ENCODE results near the gene CHRDL2.

The CHRDL2 gene

DNA sequence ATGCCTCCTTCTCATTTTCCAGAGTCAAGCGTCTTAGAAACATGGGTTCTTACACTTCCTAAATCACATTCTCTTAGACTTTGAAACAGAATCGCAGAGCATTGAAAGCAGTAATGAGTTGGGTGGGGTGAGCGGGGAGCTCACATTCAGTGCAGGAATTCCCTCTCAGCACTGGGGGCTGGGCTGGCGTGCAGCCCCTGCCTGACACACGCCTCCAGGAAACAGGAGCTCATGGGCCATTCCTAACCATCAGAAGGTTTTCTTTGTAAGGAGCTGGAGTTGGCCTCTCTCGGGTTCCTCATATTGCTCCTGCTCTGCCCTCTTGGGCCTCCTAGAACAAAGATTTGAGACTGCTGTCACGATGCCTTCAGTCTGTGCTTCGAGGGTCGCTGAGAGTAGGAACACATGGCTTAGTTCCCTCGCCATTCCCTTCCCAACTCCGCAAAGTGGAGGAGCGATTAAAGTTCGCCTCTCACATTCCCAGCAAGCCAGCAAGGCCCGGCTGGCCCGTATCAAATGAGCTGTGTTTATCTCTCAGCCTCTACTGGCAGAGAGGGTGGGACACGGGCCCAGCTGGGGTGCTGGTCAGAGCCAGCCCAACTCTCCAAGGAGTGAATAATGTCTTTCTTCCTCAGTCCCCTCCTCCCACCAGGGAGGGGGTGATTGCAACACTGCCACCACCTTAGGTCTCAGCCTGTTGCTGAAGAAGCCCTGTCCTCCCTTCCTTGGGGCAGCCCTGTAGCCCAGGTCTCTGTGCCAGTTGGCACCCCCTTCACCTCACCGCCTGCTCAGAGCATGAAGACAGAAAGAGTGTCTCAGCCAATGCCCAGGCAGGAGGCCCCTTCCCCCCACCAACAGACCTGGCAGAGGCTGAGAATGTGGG lies 10.4 kb downstream of the CHRDL2 start:
- H3K4me3 ChIP-seq (ENCODE audit: low read length), result no peak overlapping the region
- H3K27ac ChIP-seq (ENCODE audit: low read length), result no peak overlapping the region
- TF ChIP-seq, protein P1, sequence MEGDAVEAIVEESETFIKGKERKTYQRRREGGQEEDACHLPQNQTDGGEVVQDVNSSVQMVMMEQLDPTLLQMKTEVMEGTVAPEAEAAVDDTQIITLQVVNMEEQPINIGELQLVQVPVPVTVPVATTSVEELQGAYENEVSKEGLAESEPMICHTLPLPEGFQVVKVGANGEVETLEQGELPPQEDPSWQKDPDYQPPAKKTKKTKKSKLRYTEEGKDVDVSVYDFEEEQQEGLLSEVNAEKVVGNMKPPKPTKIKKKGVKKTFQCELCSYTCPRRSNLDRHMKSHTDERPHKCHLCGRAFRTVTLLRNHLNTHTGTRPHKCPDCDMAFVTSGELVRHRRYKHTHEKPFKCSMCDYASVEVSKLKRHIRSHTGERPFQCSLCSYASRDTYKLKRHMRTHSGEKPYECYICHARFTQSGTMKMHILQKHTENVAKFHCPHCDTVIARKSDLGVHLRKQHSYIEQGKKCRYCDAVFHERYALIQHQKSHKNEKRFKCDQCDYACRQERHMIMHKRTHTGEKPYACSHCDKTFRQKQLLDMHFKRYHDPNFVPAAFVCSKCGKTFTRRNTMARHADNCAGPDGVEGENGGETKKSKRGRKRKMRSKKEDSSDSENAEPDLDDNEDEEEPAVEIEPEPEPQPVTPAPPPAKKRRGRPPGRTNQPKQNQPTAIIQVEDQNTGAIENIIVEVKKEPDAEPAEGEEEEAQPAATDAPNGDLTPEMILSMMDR (IDR thresholded peaks at IDR 0.05; ENCODE audit: low read length), result no peak
- no peaks in the 10 kb centered on the region for H3K27me3 ChIP-seq (replicated peaks; ENCODE audit: insufficient read depth, low read length)
- H3K4me2 ChIP-seq (ENCODE audit: low read depth, low read length), result no peak overlapping the region
- no peak overlapping the region for H2AFZ ChIP-seq (ENCODE audit: low read length)
- H4K20me1 ChIP-seq (ENCODE audit: insufficient read depth, low read length), result no peaks in the 10 kb centered on the region
- no peak overlapping the region for H3K9ac ChIP-seq (ENCODE audit: low read length)
- H3K9me2 ChIP-seq (replicated peaks; ENCODE audit: insufficient read depth, low read length), result no peaks in the 10 kb centered on the region
- no peaks in the 10 kb centered on the region for H3K79me2 ChIP-seq (ENCODE audit: low read length)
- H3K9me3 ChIP-seq (replicated peaks; ENCODE audit: insufficient read depth, low read length), result no peaks in the 10 kb centered on the region
- no peaks in the 10 kb centered on the region for H3K36me3 ChIP-seq (replicated peaks; ENCODE audit: insufficient read depth, low read length)
- H3F3A ChIP-seq (ENCODE audit: insufficient read depth, low read length), result no peaks in the 10 kb centered on the region
- no peaks in the 10 kb centered on the region for H3K4me1 ChIP-seq (ENCODE audit: low read length)
- no peak for DNase-seq

DNA sequence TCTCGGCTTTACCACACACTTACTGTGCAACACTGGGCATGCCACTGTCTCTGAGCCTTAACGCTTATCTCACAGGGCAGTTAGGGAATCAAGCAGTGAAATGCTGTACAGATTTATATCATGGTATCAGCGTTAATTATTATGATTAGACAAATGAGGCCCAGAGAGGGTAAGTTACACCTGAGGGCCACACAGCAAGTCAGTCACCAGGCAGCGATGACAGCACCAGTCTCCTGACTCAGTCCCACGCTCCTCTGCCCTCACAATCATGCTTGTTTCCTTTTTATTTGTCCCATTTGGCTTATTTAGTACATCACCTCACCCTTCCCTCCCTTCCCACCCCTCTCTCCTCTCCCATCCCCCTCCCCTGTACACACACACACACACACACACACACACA lies 12.2 kb downstream of the CHRDL2 start:
- no peak overlapping the region for H3K4me2 ChIP-seq (ENCODE audit: low read depth, low read length)
- no peak for DNase-seq
- H3K27ac ChIP-seq (ENCODE audit: low read length), result no peak overlapping the region
- no peaks in the 10 kb centered on the region for H3K79me2 ChIP-seq (ENCODE audit: low read length)
- H3K27me3 ChIP-seq (replicated peaks; ENCODE audit: insufficient read depth, low read length), result no peaks in the 10 kb centered on the region
- no peak overlapping the region for H3K4me3 ChIP-seq (ENCODE audit: low read length)
- no peaks in the 10 kb centered on the region for H3F3A ChIP-seq (ENCODE audit: insufficient read depth, low read length)
- H2AFZ ChIP-seq (ENCODE audit: low read length), result no peak overlapping the region
- no peaks in the 10 kb centered on the region for H3K4me1 ChIP-seq (ENCODE audit: low read length)
- H3K9me3 ChIP-seq (replicated peaks; ENCODE audit: insufficient read depth, low read length), result no peaks in the 10 kb centered on the region
- TF ChIP-seq EZH2 (optimal IDR thresholded peaks at IDR 0.05; ENCODE audit: low read depth, low read length) (no peak), EZH2phosphoT487 (IDR thresholded peaks at IDR 0.05; ENCODE audit: low read length) (no peak)
- TF ChIP-seq, protein P1 (IDR thresholded peaks at IDR 0.05; ENCODE audit: low read length), result no peak
- H4K20me1 ChIP-seq (ENCODE audit: insufficient read depth, low read length), result no peaks in the 10 kb centered on the region
- H3K36me3 ChIP-seq (replicated peaks; ENCODE audit: insufficient read depth, low read length), result no peaks in the 10 kb centered on the region
- no peak overlapping the region for H3K9ac ChIP-seq (ENCODE audit: low read length)
- no peaks in the 10 kb centered on the region for H3K9me2 ChIP-seq (replicated peaks; ENCODE audit: insufficient read depth, low read length)

DNA sequence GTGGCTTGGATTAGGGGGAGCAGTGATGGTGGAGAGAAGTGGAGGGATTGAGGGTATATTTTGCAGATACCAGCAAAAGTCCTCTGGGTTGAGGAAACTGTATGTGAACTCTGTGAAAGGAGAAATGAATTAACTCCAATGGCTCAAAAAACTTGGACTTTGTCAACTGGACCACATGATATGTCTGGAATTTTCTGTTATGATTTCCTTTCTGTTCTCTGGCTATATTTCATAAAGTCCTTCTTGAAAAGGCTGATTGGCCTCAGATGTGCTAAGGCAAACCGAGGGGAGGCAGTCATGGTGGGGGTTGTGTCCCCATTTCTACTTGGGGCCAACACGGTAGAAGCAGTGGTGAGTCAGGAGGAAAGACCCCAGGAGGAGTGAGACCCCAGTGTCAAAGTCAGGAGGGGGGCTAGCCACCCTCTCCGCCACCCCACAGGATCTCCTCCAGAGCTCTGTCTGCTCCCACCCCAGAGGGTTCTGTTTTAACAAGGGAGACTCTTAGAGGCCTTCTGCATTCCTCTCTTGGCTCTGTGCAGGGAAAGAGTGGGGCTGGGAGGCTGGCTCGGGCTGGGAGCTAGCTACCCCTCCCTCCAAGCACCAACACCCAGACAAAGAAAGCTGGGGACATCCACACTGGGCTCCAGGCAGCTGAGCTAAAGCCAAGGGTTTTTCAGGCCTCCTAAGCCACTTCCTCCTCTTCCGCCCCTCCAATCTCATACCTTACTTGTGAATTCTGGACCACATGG lies 13.8 kb downstream of the CHRDL2 start:
- no peak overlapping the region for H3K4me2 ChIP-seq (ENCODE audit: low read depth, low read length)
- H3K9me2 ChIP-seq (replicated peaks; ENCODE audit: insufficient read depth, low read length), result no peaks in the 10 kb centered on the region
- H3K9ac ChIP-seq (ENCODE audit: low read length), result no peak overlapping the region
- H3K79me2 ChIP-seq (ENCODE audit: low read length), result no peaks in the 10 kb centered on the region
- H3K9me3 ChIP-seq (replicated peaks; ENCODE audit: insufficient read depth, low read length), result no peaks in the 10 kb centered on the region
- H3K27me3 ChIP-seq (replicated peaks; ENCODE audit: insufficient read depth, low read length), result no peaks in the 10 kb centered on the region
- no peaks in the 10 kb centered on the region for H3F3A ChIP-seq (ENCODE audit: insufficient read depth, low read length)
- H2AFZ ChIP-seq (ENCODE audit: low read length), result no peak overlapping the region
- H3K4me1 ChIP-seq (ENCODE audit: low read length), result no peaks in the 10 kb centered on the region
- no peak overlapping the region for H3K4me3 ChIP-seq (ENCODE audit: low read length)
- no peak overlapping the region for H3K27ac ChIP-seq (ENCODE audit: low read length)
- H3K36me3 ChIP-seq (replicated peaks; ENCODE audit: insufficient read depth, low read length), result no peaks in the 10 kb centered on the region
- no peak for DNase-seq
- H4K20me1 ChIP-seq (ENCODE audit: insufficient read depth, low read length), result no peaks in the 10 kb centered on the region
- TF ChIP-seq, protein P1 (IDR thresholded peaks at IDR 0.05; ENCODE audit: low read length), result no peak
- TF ChIP-seq EZH2phosphoT487 (IDR thresholded peaks at IDR 0.05; ENCODE audit: low read length), result no peak
- TF ChIP-seq EZH2 (optimal IDR thresholded peaks at IDR 0.05; ENCODE audit: low read depth, low read length), result no peak

Measured in MM.1S (cell line).